Fibroblast of the aortic adventitia (primary cell): ENCODE results near the gene SMIM36. TPM values are rescaled to one million over a fixed set of nuclear protein-coding genes. Genes with fewer than 3 reads are reported as not detected.

Source experiments
- DNase-seq: peaks from one replicate; pipeline ENCODE4 v3.0.0-alpha.2; 2010; ENCODE audit warnings: low read depth
- H3K4me3 ChIP-seq: 2 replicates; pipeline ENCODE4 v1.5.1; 2011; ENCODE audit warnings: low read depth, mild to moderate bottlenecking, control low read depth, low read length, moderate library complexity
- CTCF ChIP-seq: IDR thresholded peaks from 2 replicates; pipeline ENCODE4 v1.5.1; 2011; ENCODE audit warnings: mild to moderate bottlenecking, low read length, control low read depth, inconsistent platforms; ENCODE audit not compliant: insufficient read depth
- total RNA-seq: library from RNA; depleted of rRNA; stranded (reverse); fragments of >200 nt; gene quantifications from 2 replicates; pipeline ENCODE4 v1.2.3, GENCODE V29; 2012; ENCODE audit warnings: low replicate concordance

The SMIM36 gene
- total RNA-seq, 1 donor = not detected

DNA sequence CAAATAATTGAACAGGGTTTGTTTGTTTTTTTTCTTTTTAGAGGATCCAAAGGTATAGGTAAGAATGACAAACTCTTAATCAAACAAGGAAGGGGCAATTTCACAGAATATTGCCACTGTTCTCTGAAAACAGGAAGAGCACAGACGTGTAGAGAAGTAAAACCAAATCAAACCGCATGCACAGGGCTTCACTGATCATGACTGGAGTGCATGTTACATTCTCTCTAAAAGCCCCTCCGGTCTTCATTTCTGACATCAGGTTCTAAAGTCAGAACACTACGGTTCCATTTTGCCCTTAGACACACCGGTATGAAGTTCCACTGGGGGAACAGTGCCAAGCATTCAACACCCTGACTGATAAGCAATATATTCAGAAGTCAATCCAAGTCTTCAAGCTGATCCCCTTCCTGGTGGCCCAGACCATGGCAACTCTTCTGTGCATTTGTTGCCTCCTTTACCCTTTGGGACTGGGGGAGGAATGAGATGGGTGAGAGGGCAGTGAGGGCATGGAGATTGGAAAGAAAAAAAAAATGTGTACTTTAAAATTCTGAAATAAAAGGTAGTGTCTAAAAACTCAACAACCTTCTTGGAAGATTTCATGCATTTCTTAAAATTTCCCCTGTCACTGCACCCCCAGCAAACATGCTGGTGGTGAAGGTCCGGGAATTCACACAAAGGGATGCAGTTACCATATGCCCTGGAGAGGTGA, 91.0 kb downstream of the SMIM36 start:
- TF ChIP-seq CTCF = no peak
- H3K4me3 ChIP-seq = peak overlapping the region; percentile 88
- DNase-seq = no peak

DNA sequence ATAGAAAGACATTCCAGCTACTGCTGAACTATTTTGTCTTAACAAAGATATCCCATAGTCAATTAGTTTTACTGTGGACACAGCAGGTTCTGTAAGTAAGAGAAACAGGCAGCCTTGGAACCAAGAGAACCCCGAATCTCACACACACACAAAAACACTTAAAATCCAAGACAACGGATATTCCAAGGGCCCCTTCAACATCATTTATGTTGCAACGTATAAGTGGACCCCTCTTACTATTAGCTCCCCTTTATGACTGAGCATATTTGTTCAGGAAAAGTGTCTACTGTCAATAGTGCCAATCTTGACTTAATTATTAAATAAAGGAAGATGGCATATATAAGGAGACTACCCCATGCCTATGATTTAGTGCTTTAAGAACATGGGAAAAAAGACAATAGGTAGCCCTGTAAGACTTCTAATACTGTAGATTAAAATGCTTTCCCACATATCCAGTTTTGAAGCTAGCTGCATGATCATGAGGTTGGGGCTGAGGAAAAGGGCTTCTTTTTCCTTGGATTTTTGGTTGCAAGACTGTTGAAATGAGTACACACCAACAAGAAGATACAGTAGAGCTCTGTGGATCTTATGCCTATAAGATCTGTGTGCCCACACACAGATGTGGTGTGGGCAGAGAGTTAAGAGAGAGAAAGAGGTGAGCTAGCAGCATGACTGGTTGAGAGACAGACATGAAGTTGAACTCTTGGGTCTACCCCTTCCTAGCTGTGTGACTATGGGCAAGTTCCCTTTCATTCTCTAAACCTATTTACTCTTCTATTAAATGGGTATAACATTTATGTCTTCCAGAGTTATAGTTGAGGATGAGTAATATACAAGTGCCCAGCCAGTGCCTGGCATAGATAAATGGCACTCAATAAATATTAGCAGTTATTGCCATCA, 92.6 kb downstream of the SMIM36 start:
- H3K4me3 ChIP-seq = no peak overlapping the region
- no peak for DNase-seq
- TF ChIP-seq CTCF = no peak

DNA sequence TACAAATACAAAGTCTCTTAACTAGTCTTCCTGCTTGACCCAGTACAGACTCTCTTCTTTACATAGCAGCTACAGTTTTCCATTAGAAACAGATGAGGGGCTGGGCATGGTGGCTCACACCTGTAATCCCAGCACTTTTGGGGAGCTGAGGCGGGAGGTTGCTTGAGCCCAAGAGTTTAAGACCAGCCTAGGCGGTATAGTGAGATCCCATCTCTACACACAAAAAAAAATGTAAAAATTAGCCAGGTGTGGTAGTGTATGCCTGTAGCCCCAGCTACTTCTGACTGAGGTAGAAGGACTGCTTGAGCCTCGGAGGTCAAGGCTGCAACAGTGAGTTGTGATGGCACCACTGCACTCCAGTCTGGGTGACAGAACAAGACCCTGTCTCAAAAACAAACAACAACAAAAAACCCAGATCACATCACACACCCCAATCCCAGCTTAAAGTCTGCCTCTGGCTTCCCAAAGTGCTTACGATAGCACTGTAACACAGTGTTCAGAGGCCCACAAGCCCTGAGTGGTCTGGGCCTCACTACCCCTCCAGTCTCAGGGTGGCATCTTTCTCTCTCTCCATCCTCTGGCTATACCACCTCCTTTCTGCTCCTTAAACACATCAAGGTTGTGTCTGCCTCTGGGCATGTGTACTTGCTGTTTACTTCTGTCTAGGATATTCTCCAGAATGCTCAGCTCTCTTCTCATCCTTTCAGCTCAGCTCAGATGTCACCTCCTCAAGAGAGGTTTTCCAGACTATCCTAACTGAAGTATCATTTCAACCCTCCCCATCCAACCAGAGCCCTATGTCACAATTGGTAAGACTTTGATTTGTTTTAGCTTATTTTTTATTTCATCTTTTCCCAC, 93.6 kb downstream of the SMIM36 start:
- TF ChIP-seq CTCF = no peak
- H3K4me3 ChIP-seq = no peak overlapping the region
- DNase-seq = no peak

DNA sequence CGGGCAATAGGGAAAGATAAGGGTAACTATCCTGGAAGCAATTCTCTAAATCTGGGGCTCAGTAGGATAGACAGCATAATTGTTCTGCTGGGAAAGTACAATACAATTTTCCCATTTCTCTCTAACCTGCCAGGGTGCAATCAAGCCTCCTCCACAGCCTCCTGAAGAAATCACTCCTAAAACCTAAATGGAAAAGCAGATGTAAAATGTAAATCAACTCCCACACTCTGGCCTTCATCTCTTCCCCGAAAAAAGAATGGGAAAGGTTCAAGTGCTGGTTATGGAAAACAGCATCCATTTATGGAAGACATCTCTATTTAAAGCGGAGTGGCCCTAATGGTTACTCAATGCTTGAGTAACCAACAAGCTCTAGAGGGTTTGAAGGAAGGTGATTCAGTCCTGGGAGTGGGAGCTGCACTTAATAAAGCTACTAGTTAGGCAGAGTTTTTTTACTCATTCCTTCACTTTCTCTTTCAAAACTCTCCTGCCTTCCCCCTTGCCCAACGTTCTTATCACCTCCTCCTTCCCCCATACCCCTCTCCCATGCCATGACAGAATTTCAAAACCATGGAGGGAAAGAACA, 94.7 kb downstream of the SMIM36 start:
- no peak for TF ChIP-seq CTCF
- DNase-seq = no peak

GRCh38 chr17:55416000-55416399, 95.3 kb downstream of the SMIM36 start:
- no peak overlapping the region for H3K4me3 ChIP-seq
- no peak for DNase-seq
- no peak for TF ChIP-seq CTCF

More for the DNA sequence above, 94.7 kb downstream of the SMIM36 start:
- H3K4me3 ChIP-seq = no peak overlapping the region

GRCh38 chr17:55414983-55415382, 96.3 kb downstream of the SMIM36 start:
- no peak overlapping the region for H3K4me3 ChIP-seq
- no peak for TF ChIP-seq CTCF
- DNase-seq = no peak
